GM21529 (cell line): ENCODE results near the gene ERI3.

Experiments
- ATAC-seq: cut with Tn5 transposase; IDR thresholded peaks from one replicate; pipeline ENCODE4 v1.9.1; 2021; ENCODE audit not compliant: unreplicated experiment

ERI3 gene, protein sequence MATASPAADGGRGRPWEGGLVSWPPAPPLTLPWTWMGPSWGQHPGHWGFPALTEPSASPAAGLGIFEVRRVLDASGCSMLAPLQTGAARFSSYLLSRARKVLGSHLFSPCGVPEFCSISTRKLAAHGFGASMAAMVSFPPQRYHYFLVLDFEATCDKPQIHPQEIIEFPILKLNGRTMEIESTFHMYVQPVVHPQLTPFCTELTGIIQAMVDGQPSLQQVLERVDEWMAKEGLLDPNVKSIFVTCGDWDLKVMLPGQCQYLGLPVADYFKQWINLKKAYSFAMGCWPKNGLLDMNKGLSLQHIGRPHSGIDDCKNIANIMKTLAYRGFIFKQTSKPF

DNA sequence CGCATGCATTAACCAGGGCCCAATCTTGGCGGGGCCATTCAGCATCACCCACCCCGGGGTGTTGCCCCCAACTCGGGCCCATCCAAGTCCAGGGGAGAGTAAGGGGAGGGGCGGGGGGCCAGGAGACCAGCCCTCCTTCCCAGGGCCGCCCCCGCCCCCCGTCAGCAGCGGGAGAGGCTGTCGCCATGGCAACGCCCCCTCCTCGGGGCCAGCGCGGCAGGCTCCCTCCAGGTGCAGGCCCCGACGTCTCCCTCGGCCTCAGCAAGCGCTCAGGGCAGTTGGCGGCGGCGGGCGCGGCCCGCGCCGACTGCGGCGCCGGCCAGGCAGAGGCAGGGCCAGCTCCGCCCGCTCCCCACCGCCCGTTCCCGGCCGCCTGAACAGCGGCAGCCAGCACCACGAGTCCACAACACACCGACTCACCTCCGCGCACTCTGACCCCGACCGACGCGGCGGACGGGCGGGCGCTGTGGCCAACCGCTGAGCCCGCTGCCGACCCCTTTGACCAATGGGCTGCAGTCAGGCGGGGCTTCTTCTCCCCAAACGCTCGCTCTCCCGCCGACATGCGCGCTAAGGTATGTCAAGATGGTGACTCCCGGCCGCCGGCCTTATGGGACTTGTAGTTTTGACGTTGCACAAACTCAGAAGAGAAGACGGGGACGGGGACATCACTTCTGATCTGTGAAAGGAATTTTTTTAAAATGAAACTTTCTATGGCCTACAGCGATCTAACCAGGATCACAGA lies at the start of gene ERI3:
Gene ERI3, minus strand, starts transcription at position 418 of the 742 bp plus-strand sequence. Its CDS starts 231 bp downstream, at position 187.
- peak; percentile 99 for ATAC-seq

DNA sequence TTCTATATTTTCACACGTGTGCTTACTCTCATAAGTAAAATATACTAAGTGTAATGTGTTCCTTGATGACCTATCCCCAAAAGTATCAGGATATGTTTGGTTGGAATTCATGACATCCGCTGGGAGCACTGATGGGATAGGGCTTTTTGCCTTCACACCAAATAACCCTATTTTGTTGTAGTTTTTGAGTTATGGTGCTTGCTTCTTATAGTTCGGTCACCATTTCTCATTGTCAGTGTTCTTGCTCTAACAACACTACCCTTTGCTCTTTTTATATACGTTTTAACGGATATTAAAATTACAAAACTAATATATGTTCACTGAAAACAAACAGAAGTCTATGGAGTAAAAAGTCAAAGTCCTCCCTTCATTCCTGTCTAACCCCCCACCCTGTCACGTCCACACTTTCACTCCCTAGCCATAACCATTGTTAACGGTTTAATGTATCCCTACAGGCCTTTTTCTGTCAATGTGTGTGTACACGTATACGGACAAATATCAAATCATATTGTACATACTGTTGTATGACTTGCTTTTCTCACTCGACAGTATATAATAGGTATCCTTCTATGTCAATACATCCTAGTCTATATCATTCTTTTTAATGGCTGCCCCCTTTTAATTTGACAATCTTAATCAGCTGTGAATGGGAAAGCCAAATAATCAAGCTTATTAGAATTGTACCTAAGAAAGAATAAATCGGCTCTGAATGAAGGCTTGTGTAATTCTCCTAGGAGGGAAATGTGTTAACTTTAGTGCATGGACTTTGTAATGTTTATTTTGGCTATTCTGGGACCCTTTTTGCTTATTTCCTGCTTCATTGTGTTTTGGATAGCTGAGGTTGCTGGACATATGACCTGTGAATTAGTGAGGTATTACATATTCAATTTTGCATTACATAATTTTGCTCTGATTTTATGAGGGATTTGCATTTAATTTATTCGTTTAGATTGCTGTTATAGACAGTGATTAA lies 46.5 kb upstream of the ERI3 start:
- no peak for ATAC-seq

DNA sequence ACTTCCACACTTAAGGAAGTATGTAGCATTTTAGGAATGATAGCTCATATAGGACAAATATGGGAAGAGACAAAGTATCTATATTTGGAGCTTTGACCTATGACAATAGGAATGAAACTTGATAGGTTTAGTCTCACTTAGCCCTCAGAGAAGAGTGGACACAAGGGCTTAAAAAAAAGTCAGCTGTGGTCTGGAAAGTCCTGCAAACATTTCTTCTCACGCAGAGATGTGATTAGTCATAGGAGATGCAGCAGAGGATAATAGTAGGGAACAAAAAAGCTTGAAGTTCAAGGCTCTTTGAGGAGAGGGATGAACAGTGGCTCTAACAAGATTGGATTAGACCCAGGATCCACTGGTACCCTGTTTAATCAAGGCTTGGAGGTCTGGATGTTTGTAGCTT lies 35.2 kb upstream of the ERI3 start:
- no peak for ATAC-seq

- no peak for ATAC-seq
Observed at GRCh38 chr1:44389437-44389836, 34.4 kb upstream of the ERI3 start.

DNA sequence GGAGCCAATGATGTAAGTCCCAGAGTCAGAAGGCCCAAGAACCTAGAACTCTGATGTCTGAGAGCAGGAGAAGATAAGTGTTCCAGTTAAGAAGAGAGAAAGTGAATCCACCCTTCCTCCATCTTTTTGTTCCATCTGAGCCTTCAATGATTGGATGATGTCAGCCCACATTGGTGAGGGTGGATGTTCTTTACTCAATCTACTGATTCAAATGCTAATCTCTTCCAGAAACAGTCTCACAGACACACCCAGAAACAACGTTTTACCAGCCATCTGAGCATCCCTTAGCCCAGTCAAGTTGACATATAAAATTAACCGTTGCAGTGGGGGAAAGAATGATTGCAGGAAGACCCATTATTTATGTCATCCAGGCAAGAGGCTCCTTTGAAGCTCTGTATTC lies 33.5 kb upstream of the ERI3 start:
- no peak for ATAC-seq

- ATAC-seq, result no peak
Observed at GRCh38 chr1:44380666-44381177, 25.7 kb upstream of the ERI3 start.

DNA sequence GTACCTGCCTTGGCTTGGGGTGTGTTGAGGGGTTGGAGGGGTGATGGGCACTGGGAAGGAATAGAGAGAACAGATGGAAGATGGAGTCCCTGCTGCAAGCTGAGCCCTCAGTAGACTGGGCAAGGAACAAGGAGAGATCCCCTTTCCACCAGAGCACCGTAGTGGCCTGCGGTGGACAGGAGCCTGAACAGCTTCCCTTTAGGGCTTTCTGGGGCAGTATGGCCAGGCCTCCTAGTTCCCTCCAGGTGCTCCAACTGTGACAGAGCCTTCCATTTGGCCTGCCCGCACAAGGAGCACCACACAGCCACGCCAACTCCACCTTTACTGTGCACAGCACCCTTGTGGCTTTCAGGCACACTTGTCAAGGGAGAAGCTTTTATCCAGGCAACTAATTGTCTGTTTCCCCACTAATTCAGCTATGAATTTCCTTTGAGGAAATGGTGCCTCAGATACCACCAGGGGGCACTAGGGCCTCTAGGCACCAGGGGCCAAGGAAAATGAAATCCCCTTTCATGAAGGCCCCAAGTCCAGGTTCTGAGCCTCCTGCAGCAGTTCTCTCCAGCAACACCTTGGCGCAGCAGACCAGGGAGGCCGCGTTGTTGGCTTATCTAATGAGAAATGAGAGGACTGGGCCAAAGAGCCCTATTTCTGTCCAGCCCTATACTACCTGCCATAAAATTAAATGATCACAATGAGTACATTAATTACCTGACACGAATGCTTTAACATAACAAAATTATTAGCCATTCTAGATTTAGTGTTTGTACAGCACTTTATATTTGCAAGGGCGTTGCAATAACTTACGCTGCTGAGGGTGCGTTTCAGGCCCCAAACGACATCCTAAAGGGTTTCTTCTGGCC lies 23.1 kb upstream of the ERI3 start:
- no peak for ATAC-seq

DNA sequence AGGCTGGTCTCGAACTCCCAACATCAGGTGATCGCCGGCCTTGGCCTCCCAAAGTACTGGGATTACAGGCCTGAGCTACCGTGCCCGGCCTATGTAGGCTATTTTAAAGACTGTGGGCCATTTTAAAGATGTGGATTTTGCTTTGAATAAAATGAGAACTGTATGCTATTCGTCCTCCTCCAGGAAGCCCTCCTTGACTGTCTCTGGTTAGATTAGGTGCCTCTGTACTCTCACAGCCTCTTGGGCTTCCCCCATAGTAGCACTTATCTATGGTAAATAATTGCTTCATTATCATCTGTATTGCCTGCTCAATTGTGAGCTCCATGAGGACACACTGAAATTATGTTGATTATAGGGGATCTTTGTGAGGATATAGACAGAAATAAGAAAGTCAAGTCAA lies 20.5 kb upstream of the ERI3 start:
- no peak for ATAC-seq

DNA sequence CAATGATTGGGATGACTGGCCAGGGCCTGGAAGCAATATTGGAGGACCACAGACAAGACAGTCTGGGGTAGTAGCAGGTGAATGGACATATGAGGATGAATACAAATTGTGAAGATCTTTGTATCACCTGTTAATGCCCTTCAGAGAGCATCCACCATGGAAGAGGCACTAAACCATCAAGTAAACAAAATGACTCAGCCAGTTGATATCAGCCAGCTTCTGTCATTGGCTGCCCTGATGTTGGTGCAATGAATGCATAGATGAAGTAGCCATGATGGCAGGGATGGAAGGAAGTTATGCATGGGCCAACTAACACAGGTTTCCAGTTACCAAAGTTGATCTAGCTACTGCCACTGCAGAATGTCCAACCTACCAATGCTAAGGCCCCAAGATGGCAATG lies 16.1 kb upstream of the ERI3 start:
- ATAC-seq, result no peak

DNA sequence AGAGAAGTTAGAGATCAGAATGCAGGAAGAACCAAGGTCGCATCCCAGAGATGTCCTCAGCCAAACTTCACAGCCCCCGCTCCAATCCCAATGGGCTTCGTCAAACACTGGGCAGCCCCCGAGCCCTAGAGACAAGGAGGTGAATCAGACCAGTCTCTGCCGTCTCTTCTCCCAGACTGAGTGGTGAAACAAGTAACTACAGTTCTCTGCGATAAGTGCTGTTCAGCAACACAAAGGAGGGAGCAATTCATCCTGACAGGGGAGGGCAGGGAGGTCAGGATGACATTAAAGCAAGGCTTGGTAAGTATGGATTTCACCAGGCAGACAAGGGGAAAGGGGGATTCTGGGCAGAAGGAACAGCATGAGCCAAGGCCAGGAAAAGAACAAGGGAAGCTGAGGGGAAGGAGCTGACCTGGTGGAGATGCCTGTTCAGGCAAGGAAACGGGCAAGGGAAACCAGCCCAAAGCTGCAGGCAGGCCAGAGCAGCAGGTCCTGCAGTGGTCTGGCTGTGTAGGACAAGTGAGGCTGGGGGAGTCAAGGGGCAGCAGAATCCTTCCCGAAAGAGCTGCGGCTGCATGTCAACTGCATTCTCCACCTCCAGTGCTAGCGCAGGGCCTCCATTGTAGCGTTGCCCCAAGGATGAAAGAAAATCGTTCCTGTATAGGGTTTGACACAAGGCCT lies 13.6 kb upstream of the ERI3 start:
- ATAC-seq, result no peak

DNA sequence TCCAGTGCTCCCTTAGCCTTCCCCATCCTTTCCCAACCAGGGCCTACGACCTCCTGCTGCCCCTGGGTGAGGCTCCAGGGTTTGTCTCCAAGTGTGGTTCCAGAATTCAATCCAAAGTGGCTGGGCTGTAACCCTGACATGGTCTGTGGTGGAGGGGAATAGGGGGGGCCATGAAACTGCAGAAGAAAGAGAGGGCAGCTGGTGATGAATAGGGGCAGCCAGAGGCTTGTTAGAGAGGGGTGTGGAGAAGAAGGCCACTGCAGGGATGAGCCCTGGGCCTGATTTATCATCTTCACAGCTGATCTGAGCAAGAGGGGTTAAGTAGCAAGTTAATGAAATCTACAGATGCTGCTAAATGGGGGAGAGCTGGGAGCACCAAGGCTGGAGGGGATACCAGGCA lies 12.9 kb upstream of the ERI3 start:
- ATAC-seq, result no peak

DNA sequence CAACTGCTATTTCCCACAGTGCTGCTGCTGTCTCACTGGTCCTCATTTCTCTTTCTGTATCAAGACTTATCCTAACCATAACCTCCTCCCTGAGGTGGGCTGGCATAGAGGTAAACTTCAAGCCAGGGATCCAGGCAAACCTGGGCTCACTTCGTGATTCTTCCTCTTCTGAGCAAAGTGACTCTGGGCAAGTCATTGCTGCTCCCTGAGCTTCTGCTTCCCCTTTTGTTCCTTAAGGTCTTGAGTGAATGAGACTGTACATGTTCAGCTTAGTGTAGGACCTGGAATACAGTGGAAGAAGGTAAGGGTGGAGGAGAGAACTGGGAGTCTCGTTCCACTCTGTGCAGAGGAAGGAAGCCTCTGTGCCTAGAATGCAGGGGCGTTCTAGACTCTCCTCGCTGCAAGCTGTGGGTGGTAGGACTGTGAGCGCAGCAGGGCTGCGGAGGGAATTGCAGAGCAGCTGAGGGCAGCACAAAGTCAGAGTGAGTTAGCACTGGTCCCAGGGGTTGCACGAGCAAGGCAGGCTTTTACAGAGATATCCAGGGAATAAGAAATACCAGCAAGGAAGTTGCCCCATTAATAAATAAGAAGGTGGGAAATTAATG lies 11.4 kb upstream of the ERI3 start:
- ATAC-seq, result no peak

GRCh38 chr1:44361478-44361877 lies 6.4 kb upstream of the ERI3 start:
- ATAC-seq, result no peak

DNA sequence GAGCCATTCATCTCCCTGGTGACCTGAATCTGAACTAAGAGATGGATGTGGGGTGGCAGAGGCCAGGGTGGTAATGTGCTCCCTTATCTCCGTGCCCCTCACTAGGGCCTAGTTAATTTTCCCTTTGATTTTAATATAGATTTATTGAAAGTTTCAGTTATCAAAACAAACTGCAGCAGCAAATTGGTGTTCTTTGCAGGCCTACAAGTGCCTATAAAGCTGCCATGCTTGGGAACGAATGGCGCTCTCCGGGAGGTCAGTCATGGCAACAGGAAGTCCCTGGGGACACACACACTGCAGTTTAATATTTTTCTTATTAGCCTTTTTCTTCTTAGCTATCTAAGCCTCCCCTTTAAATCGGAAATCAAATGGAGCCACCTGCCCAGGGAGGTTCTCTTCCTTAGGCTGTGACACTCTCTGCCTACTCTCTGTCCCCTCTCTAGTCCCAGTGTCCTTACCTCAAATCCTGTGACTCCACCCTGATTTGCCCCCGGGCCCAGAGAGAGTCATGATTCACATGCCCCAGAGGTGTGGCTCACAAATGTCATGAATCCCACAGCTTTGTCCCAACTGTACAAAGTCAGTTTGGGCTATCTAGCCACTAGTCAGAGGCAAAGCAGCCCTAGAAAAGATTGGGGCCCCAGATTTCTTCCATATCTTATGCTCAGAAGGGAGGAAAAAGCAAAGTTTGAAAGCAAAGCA lies 4.3 kb upstream of the ERI3 start:
- no peak for ATAC-seq

- ATAC-seq, result no peak
Observed at GRCh38 chr1:44357710-44358109, 2.7 kb upstream of the ERI3 start.

- no peak for ATAC-seq
Observed at GRCh38 chr1:44355582-44356305, 687 bp upstream of the ERI3 start.

DNA sequence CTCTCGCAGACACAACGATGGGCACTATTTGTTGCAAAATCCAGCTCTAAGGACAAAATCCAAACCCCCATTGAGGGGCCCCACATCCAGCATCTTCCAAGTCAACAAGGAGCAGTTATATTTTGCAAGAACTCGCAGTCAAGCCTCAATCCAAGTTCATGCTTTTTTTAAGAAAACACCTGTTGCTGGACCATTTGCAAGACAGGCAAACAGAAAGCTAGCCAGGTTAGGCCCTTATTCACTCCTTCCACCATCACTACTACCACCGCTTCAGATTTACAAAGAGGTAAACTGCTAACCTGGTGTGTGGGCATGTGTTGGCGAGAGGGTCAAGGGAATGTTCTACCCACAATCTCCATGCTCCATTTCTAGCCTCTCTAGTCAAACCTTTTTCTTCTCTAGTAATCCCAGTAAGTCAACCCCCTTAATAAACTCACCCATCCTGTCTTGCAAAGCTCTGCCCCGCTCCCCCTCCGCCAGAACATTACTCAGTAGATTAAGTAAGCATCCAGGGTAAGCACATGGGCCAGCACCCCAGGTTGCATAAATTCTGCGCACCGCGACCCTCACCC lies 703 bp downstream of the ERI3 start:
- ATAC-seq, result no peak

DNA sequence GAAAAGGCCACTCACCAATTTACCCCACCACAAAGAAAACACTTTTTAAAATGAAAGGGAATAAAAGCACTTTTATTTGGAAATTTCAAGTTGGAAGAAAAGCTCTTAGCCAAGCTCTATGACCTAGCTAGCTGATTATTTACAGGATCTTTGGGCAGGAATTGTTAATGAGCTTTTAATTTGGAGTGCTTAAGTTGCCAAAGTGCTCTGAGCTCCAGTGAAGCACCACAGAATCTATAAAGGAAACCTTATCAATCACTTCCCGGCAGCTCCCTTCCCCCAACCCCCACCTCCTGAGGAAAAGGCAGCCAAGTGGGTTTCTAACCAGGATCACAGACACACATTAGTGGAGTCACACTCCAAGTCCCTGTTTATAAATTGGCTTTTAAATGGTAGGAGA lies 1.5 kb downstream of the ERI3 start:
- no peak for ATAC-seq
